Measurements from ENCODE around the gene DENND2A. TPM values are rescaled to one million over a fixed set of nuclear protein-coding genes. Genes with fewer than 3 reads are reported as not detected.

DENND2A gene
- total RNA-seq, 6 experiments from 2014 or later: 0.50 to 0.99 (median 0.58) TPM

GRCh38 chr7:140593672-140593982 lies 47.0 kb downstream of the DENND2A start:
- H3K36me3 Mint-ChIP-seq (ENCODE audit: low read depth): no peaks in the 10 kb centered on the region
- no peak for TF ChIP-seq CTCF (IDR thresholded peaks at IDR 0.05)
- peaks cover 17% of the 10 kb centered on the region for H3K4me1 Mint-ChIP-seq (ENCODE audit: low read depth)
- DNase-seq: no peak
- H3K4me3 Mint-ChIP-seq: no peak overlapping the region
- no peak overlapping the region for H3K27ac Mint-ChIP-seq
- peaks cover 2% of the 10 kb centered on the region for H3K27me3 Mint-ChIP-seq (ENCODE audit: insufficient read depth)
- H3K9me3 Mint-ChIP-seq: no peaks in the 10 kb centered on the region

- Mint-ChIP-seq H3K4me1 (ENCODE audit: low read depth) (peaks cover 17% of the 10 kb centered on the region), H3K27ac (no peak overlapping the region), H3K27me3 (ENCODE audit: insufficient read depth) (peaks cover 2% of the 10 kb centered on the region), H3K9me3 (no peaks in the 10 kb centered on the region), H3K4me3 (no peak overlapping the region), H3K36me3 (ENCODE audit: low read depth) (no peaks in the 10 kb centered on the region)
- TF ChIP-seq CTCF (IDR thresholded peaks at IDR 0.05): no peak
- no peak for DNase-seq
Measured at GRCh38 chr7:140592964-140593671, 47.5 kb downstream of the DENND2A start.

GRCh38 chr7:140591180-140591902 lies 49.3 kb downstream of the DENND2A start:
- Mint-ChIP-seq H3K27me3 (ENCODE audit: insufficient read depth) (peaks cover 4% of the 10 kb centered on the region; the same call in 1 of the 2 replicates), H3K4me3 (no peak overlapping the region), H3K36me3 (ENCODE audit: low read depth) (no peaks in the 10 kb centered on the region), H3K9me3 (no peaks in the 10 kb centered on the region), H3K4me1 (ENCODE audit: low read depth) (peaks cover 6% of the 10 kb centered on the region), H3K27ac (no peak overlapping the region)
- DNase-seq: no peak
- TF ChIP-seq CTCF (IDR thresholded peaks at IDR 0.05): no peak

GRCh38 chr7:140587243-140587642 lies 53.4 kb downstream of the DENND2A start:
- H3K27me3 Mint-ChIP-seq (ENCODE audit: insufficient read depth): peaks cover 5% of the 10 kb centered on the region; the same call in 1 of the 2 replicates
- H3K9me3 Mint-ChIP-seq: no peaks in the 10 kb centered on the region
- TF ChIP-seq CTCF (IDR thresholded peaks at IDR 0.05): no peak
- H3K4me3 Mint-ChIP-seq: no peak overlapping the region
- H3K4me1 Mint-ChIP-seq (ENCODE audit: low read depth): peaks cover 6% of the 10 kb centered on the region
- H3K36me3 Mint-ChIP-seq (ENCODE audit: low read depth): no peaks in the 10 kb centered on the region
- no peak for DNase-seq
- no peak overlapping the region for H3K27ac Mint-ChIP-seq

- H3K36me3 Mint-ChIP-seq (ENCODE audit: low read depth): no peaks in the 10 kb centered on the region
- H3K27me3 Mint-ChIP-seq (ENCODE audit: insufficient read depth): peaks cover 5% of the 10 kb centered on the region; the same call in 1 of the 2 replicates
- DNase-seq: no peak
- H3K9me3 Mint-ChIP-seq: no peaks in the 10 kb centered on the region
- H3K27ac Mint-ChIP-seq: no peak overlapping the region
- H3K4me3 Mint-ChIP-seq: no peak overlapping the region
- TF ChIP-seq CTCF (IDR thresholded peaks at IDR 0.05): no peak
- peaks cover 5% of the 10 kb centered on the region for H3K4me1 Mint-ChIP-seq (ENCODE audit: low read depth)
Measured at GRCh38 chr7:140586516-140586915, 54.1 kb downstream of the DENND2A start.

All from HFFc6 (cell line).